ENCODE measurements around the gene CHAF1B.

DNA sequence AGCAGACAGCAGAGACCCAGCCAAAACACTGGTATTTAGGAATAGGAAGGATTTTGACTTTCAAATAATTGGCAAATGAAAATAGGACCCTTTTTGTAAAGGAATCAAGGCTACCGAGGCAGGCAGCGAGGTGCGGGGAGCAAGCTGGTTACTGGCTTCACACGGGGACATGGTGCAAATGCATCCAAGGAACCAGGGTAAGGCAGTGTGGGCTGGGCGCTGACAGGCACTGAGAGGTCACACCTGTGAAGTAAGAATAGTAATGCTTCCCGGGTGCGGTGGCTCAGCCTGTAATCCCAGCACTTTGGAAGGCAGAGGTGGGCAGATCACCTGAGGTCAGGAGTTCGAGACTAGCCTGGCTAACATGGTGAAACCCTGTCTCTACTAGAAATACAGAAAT is 15.5 kb downstream of the CHAF1B start:
- TF ChIP-seq, protein P1, sequence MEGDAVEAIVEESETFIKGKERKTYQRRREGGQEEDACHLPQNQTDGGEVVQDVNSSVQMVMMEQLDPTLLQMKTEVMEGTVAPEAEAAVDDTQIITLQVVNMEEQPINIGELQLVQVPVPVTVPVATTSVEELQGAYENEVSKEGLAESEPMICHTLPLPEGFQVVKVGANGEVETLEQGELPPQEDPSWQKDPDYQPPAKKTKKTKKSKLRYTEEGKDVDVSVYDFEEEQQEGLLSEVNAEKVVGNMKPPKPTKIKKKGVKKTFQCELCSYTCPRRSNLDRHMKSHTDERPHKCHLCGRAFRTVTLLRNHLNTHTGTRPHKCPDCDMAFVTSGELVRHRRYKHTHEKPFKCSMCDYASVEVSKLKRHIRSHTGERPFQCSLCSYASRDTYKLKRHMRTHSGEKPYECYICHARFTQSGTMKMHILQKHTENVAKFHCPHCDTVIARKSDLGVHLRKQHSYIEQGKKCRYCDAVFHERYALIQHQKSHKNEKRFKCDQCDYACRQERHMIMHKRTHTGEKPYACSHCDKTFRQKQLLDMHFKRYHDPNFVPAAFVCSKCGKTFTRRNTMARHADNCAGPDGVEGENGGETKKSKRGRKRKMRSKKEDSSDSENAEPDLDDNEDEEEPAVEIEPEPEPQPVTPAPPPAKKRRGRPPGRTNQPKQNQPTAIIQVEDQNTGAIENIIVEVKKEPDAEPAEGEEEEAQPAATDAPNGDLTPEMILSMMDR (tag by site-specific recombination; IDR thresholded peaks at IDR 0.05) = no peak
- TF ChIP-seq ZBTB26 (tag by site-specific recombination; optimal IDR thresholded peaks at IDR 0.05) = no peak
- no peak for TF ChIP-seq ZNF548 (tag by site-specific recombination; IDR thresholded peaks at IDR 0.05)
- TF ChIP-seq ZBTB20 (tag by site-specific recombination; IDR thresholded peaks at IDR 0.05) = no peak
- TF ChIP-seq ZFP69B (tag by site-specific recombination; IDR thresholded peaks at IDR 0.05) = no peak
